Forelimb muscle (tissue), 1 donor: ENCODE data around the gene OR4N5. TPM values are rescaled to one million over a fixed set of nuclear protein-coding genes. Genes with fewer than 3 reads are reported as not detected.

Source experiments
- polyA plus RNA-seq: library from polyadenylated mRNA; unstranded; fragments of 120-200 nt; gene quantifications from one replicate; pipeline ENCODE4 v1.2.1, GENCODE V29; 2013; ENCODE audit not compliant: insufficient read length

OR4N5 gene
- polyA plus RNA-seq, 1 donor, result not detected

Other genes with a start within 250 kb of the OR4N5 start
- gene OR4K5, start 218.2 kb upstream of the OR4N5 start, polyA plus RNA-seq, result not detected
- not detected for gene OR4K1, start 207.9 kb upstream of the OR4N5 start, polyA plus RNA-seq
- gene OR4K15, start 163.2 kb upstream of the OR4N5 start, polyA plus RNA-seq, result not detected
- gene OR4Q2, start 136.7 kb upstream of the OR4N5 start, polyA plus RNA-seq, result not detected
- not detected for gene OR4K14, start 119.5 kb upstream of the OR4N5 start, polyA plus RNA-seq
- gene OR4K13, start 102.8 kb upstream of the OR4N5 start, polyA plus RNA-seq, result 0.03 TPM
- gene OR4L1, start 78.8 kb upstream of the OR4N5 start, polyA plus RNA-seq, result not detected
- gene OR4K17, start 28.1 kb upstream of the OR4N5 start, polyA plus RNA-seq, result 0.03 TPM
- 0.04 TPM for gene OR11G2, start 52.1 kb downstream of the OR4N5 start, polyA plus RNA-seq
- gene OR11H6, start 84.9 kb downstream of the OR4N5 start, polyA plus RNA-seq, result not detected
- gene OR11H7, start 90.2 kb downstream of the OR4N5 start, polyA plus RNA-seq, result 0.29 TPM
- not detected for gene OR11H4, start 100.5 kb downstream of the OR4N5 start, polyA plus RNA-seq
- gene TTC5, start 167.1 kb downstream of the OR4N5 start, polyA plus RNA-seq, result 11.4 TPM
- 62.2 TPM for gene CCNB1IP1, start 194.5 kb downstream of the OR4N5 start, polyA plus RNA-seq
- gene PARP2, start 204.8 kb downstream of the OR4N5 start, polyA plus RNA-seq, result 34.2 TPM